Activated naive CD4-positive, alpha-beta T cell treated with anti-CD3 and anti-CD28 coated beads for 36 hours (primary cell): ENCODE results near the gene CUX1. TPM values are rescaled to one million over a fixed set of nuclear protein-coding genes. Genes with fewer than 3 reads are reported as not detected.
"Not testable (repeated sequence)": the region's sequence is repeated elsewhere in the genome, so short reads cannot be mapped to it uniquely, and the experiment has no call there.

Source experiments
- CTCF ChIA-PET: fragments of 350-600 bp; sonication (Branson Sonifier 250); formaldehyde crosslinking; loops from one replicate; lab custom pipeline; 2021; ENCODE audit warnings: antibody characterized with exemption; lab: Charles Lee
- DNase-seq: peaks from one replicate; pipeline ENCODE4 v3.0.0-alpha.2; 2020
- H3K27ac Mint-ChIP-seq: one replicate; pipeline ENCODE4 v1.8.0; 2021; ENCODE audit warnings: mild to moderate bottlenecking, mixed read lengths
- H3K27me3 Mint-ChIP-seq: one replicate; pipeline ENCODE4 v1.8.0; 2021; ENCODE audit warnings: low read depth, mixed read lengths
- H3K36me3 Mint-ChIP-seq: one replicate; pipeline ENCODE4 v1.8.0; 2021; ENCODE audit warnings: low read depth, mixed read lengths
- H3K4me1 Mint-ChIP-seq: one replicate; pipeline ENCODE4 v1.8.0; 2021; ENCODE audit warnings: low read depth, mixed read lengths
- H3K4me3 Mint-ChIP-seq: one replicate; pipeline ENCODE4 v1.8.0; 2021; ENCODE audit warnings: mild to moderate bottlenecking, moderate library complexity, mixed read lengths
- H3K9me3 Mint-ChIP-seq: one replicate; pipeline ENCODE4 v1.8.0; 2021; ENCODE audit warnings: mixed read lengths
- intact Hi-C: fragments of 100-400 bp; cut with micrococcal nuclease; formaldehyde crosslinking; loops from one replicate; pipeline ENCODE4 v1.15.1; 2023
- total RNA-seq, 2 experiments: library from RNA; stranded (reverse); gene quantifications; one replicate each; pipeline ENCODE4 v1.2.3, GENCODE V29; 2021

CUX1 gene
- total RNA-seq, 2 experiments from 2014 or later = 22.2 to 25.5 TPM

- H3K4me3 Mint-ChIP-seq, H3K36me3 Mint-ChIP-seq, DNase-seq, H3K27me3 Mint-ChIP-seq, H3K9me3 Mint-ChIP-seq, CTCF ChIA-PET, H3K27ac Mint-ChIP-seq, intact Hi-C loops: not testable (repeated sequence)
- peaks cover 14% of the 10 kb centered on the region for H3K4me1 Mint-ChIP-seq
These were observed 31.9 kb downstream of the CUX1 start for GRCh38 chr7:101849314-101849713.

GRCh38 chr7:101852364-101852763, 34.9 kb downstream of the CUX1 start:
- H3K9me3 Mint-ChIP-seq, intact Hi-C loops, H3K27me3 Mint-ChIP-seq, H3K36me3 Mint-ChIP-seq, DNase-seq, H3K27ac Mint-ChIP-seq, H3K4me3 Mint-ChIP-seq, CTCF ChIA-PET: not testable (repeated sequence)
- H3K4me1 Mint-ChIP-seq = peaks cover 37% of the 10 kb centered on the region

- no peak for DNase-seq
- Mint-ChIP-seq H3K27ac (no peak overlapping the region), H3K27me3 (no peaks in the 10 kb centered on the region), H3K36me3 (peaks cover 2% of the 10 kb centered on the region), H3K4me1 (peaks cover 38% of the 10 kb centered on the region), H3K9me3 (peaks cover 2% of the 10 kb centered on the region), H3K4me3 (no peak overlapping the region)
- intact Hi-C loops = no loop called here
- CTCF ChIA-PET = interaction anchor here (0.6 kb wide), 1 partner anchor 41 kb away, joined by 3 read pairs; no protein-coding TSS in a partner anchor
These were observed 36.3 kb downstream of the CUX1 start for GRCh38 chr7:101853684-101854083.

- peaks cover 39% of the 10 kb centered on the region for H3K4me1 Mint-ChIP-seq
- CTCF ChIA-PET = no interaction called here
These were observed 36.8 kb downstream of the CUX1 start for GRCh38 chr7:101854084-101854865.

GRCh38 chr7:101856473-101857357, 39.3 kb downstream of the CUX1 start:
- CTCF ChIA-PET = interaction anchor here (0.5 to 1.6 kb wide), 5 partner anchors 10 to 516 kb away, joined by 3 to 5 read pairs (median 3); partner anchors contain the start of gene CUX1
- peak; percentile 81 for DNase-seq
- Mint-ChIP-seq H3K27ac (peak overlapping the region; percentile 82), H3K4me1 (peaks cover 39% of the 10 kb centered on the region), H3K27me3 (no peaks in the 10 kb centered on the region), H3K36me3 (no peaks in the 10 kb centered on the region), H3K4me3 (peak overlapping the region; percentile 83), H3K9me3 (no peaks in the 10 kb centered on the region)
- intact Hi-C loops = loop anchor here (1.0 to 5.0 kb wide), 3 partner anchors 41 to 266 kb away; no protein-coding TSS in a partner anchor

More at GRCh38 chr7:101854084-101854865, 36.8 kb downstream of the CUX1 start:
- no peak overlapping the region for H3K4me3 Mint-ChIP-seq
- intact Hi-C loops = no loop called here
- no peaks in the 10 kb centered on the region for H3K9me3 Mint-ChIP-seq
- no peaks in the 10 kb centered on the region for H3K36me3 Mint-ChIP-seq
- no peak overlapping the region for H3K27ac Mint-ChIP-seq
- H3K27me3 Mint-ChIP-seq = no peaks in the 10 kb centered on the region
- DNase-seq = peak; percentile 20

GRCh38 chr7:101857358-101857811, 40.0 kb downstream of the CUX1 start:
- intact Hi-C loops = loop anchor here (5.0 kb wide), 2 partner anchors 115 to 265 kb away; no protein-coding TSS in a partner anchor
- peak overlapping the region; percentile 82 for H3K27ac Mint-ChIP-seq
- DNase-seq = peak; percentile 46
- CTCF ChIA-PET = interaction anchor here (0.9 to 1.5 kb wide), 2 partner anchors 10 to 43 kb away, joined by 3 read pairs; no protein-coding TSS in a partner anchor
- peaks cover 38% of the 10 kb centered on the region for H3K4me1 Mint-ChIP-seq
- no peaks in the 10 kb centered on the region for H3K9me3 Mint-ChIP-seq
- H3K27me3 Mint-ChIP-seq = no peaks in the 10 kb centered on the region
- H3K4me3 Mint-ChIP-seq = peak overlapping the region; percentile 83
- no peaks in the 10 kb centered on the region for H3K36me3 Mint-ChIP-seq

- H3K36me3 Mint-ChIP-seq = no peaks in the 10 kb centered on the region
- H3K4me1 Mint-ChIP-seq = peaks cover 36% of the 10 kb centered on the region
- intact Hi-C loops = loop anchor here (5.0 kb wide), 2 partner anchors 116 to 264 kb away; no protein-coding TSS in a partner anchor
- no peaks in the 10 kb centered on the region for H3K27me3 Mint-ChIP-seq
- no peak overlapping the region for H3K27ac Mint-ChIP-seq
- H3K4me3 Mint-ChIP-seq = no peak overlapping the region
- CTCF ChIA-PET = interaction anchor here (0.6 to 1.5 kb wide), 2 partner anchors 10 to 44 kb away, joined by 3 read pairs; no protein-coding TSS in a partner anchor
- DNase-seq = no peak
- no peaks in the 10 kb centered on the region for H3K9me3 Mint-ChIP-seq
These were observed 41.3 kb downstream of the CUX1 start for GRCh38 chr7:101858437-101859385.

- no peak overlapping the region for H3K4me3 Mint-ChIP-seq
- no peak for DNase-seq
- intact Hi-C loops = loop anchor here (5.0 kb wide), 2 partner anchors 117 to 263 kb away; no protein-coding TSS in a partner anchor
- no peak overlapping the region for H3K27ac Mint-ChIP-seq
- CTCF ChIA-PET = interaction anchor here (0.6 kb wide), 1 partner anchor 11 kb away, joined by 3 read pairs; no protein-coding TSS in a partner anchor
- H3K27me3 Mint-ChIP-seq = no peaks in the 10 kb centered on the region
- no peaks in the 10 kb centered on the region for H3K36me3 Mint-ChIP-seq
- H3K4me1 Mint-ChIP-seq = peaks cover 28% of the 10 kb centered on the region
- H3K9me3 Mint-ChIP-seq = no peaks in the 10 kb centered on the region
These were observed 42.1 kb downstream of the CUX1 start for GRCh38 chr7:101859411-101860106.

- peaks cover 20% of the 10 kb centered on the region for H3K4me1 Mint-ChIP-seq
- H3K27me3 Mint-ChIP-seq = no peaks in the 10 kb centered on the region
- H3K27ac Mint-ChIP-seq = no peak overlapping the region
- CTCF ChIA-PET = interaction anchor here (1.0 kb wide), 1 partner anchor 13 kb away, joined by 3 read pairs; no protein-coding TSS in a partner anchor
- H3K4me3 Mint-ChIP-seq = no peak overlapping the region
- no peaks in the 10 kb centered on the region for H3K36me3 Mint-ChIP-seq
- DNase-seq = no peak
- H3K9me3 Mint-ChIP-seq = no peaks in the 10 kb centered on the region
- intact Hi-C loops = no loop called here
These were observed 43.1 kb downstream of the CUX1 start for GRCh38 chr7:101860316-101861217.

GRCh38 chr7:101861218-101861775, 43.9 kb downstream of the CUX1 start:
- Mint-ChIP-seq H3K4me1 (peaks cover 18% of the 10 kb centered on the region), H3K9me3 (no peaks in the 10 kb centered on the region), H3K4me3 (no peak overlapping the region), H3K27me3 (no peaks in the 10 kb centered on the region), H3K36me3 (no peaks in the 10 kb centered on the region), H3K27ac (no peak overlapping the region)
- intact Hi-C loops = no loop called here
- DNase-seq = no peak
- CTCF ChIA-PET = interaction anchor here (1.0 kb wide), 1 partner anchor 14 kb away, joined by 3 read pairs; no protein-coding TSS in a partner anchor
